Lower leg skin (tissue), 4 donors: ENCODE data around the gene EBF3. TPM values are rescaled to one million over a fixed set of nuclear protein-coding genes. Genes with fewer than 3 reads are reported as not detected.

Experiments used
- DNase-seq, 2 donors: peaks; one replicate each; pipeline ENCODE4 v3.0.0-alpha.2; 2019; ENCODE audit warnings: low spot score in 2 of 2
- H3K4me3 ChIP-seq: fragments of 200-600 bp; sonication (generic); 2 replicates; pipeline ENCODE4 v1.5.1; 2017; ENCODE audit warnings: mild to moderate bottlenecking, low read depth; ENCODE audit not compliant: poor library complexity, severe bottlenecking
- POLR2A ChIP-seq, 2 donors: fragments of 450-650 bp; IDR thresholded peaks; one replicate each; pipeline ENCODE4 v1.6.1; 2016 to 2017; ENCODE audit warnings: antibody characterized with exemption in 2 of 2, mild to moderate bottlenecking in 1 of 2, moderate library complexity in 1 of 2
- WGBS, 2 donors: methylation state at CpG; one replicate each; pipeline ENCODE4 v1.1.5; 2018; 5-methylcytosine and 5-hydroxymethylcytosine counted together
- intact Hi-C: fragments of 100-400 bp; cut with DNase I; formaldehyde crosslinking; loops from one replicate; pipeline ENCODE4 v1.15.0; 2023; ENCODE audit warnings: low total_unique reads
- total RNA-seq, 4 donors: library from RNA; depleted of rRNA; stranded (reverse); fragments of >200 nt; gene quantifications; one replicate each; pipeline ENCODE4 v1.1.0, GENCODE V29; 2016
- TF ChIP-seq, protein P1 (sequence below), 3 donors: fragments of 450-650 bp; IDR thresholded peaks; one replicate each; pipeline ENCODE4 v1.5.1; 2016; ENCODE audit warnings: antibody characterized with exemption in 3 of 3, mild to moderate bottlenecking in 3 of 3, moderate library complexity in 2 of 3

The EBF3 gene
- total RNA-seq, 4 donors from 2014 or later: 0.80 to 8.5 (median 2.4) TPM

- 86 to 89% methylated on average over 3 of the region's 3 CpGs for WGBS, 2 donors
- intact Hi-C loops: no loop called here
- DNase-seq: no peak
- TF ChIP-seq, protein P1, sequence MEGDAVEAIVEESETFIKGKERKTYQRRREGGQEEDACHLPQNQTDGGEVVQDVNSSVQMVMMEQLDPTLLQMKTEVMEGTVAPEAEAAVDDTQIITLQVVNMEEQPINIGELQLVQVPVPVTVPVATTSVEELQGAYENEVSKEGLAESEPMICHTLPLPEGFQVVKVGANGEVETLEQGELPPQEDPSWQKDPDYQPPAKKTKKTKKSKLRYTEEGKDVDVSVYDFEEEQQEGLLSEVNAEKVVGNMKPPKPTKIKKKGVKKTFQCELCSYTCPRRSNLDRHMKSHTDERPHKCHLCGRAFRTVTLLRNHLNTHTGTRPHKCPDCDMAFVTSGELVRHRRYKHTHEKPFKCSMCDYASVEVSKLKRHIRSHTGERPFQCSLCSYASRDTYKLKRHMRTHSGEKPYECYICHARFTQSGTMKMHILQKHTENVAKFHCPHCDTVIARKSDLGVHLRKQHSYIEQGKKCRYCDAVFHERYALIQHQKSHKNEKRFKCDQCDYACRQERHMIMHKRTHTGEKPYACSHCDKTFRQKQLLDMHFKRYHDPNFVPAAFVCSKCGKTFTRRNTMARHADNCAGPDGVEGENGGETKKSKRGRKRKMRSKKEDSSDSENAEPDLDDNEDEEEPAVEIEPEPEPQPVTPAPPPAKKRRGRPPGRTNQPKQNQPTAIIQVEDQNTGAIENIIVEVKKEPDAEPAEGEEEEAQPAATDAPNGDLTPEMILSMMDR (IDR thresholded peaks at IDR 0.05): no peak
- TF ChIP-seq POLR2A (IDR thresholded peaks at IDR 0.05): no peak
- H3K4me3 ChIP-seq: no peak overlapping the region
Observed at GRCh38 chr10:129894698-129895097, 69.4 kb downstream of the EBF3 start.

GRCh38 chr10:129893104-129894089 lies 70.7 kb downstream of the EBF3 start:
- no peak overlapping the region for H3K4me3 ChIP-seq
- no peak for TF ChIP-seq POLR2A (IDR thresholded peaks at IDR 0.05)
- TF ChIP-seq, protein P1 (IDR thresholded peaks at IDR 0.05): no peak
- no peak for DNase-seq
- intact Hi-C loops: no loop called here
- whole genome bisulfite sequencing, 2 donors: 73 to 74% methylated on average over 20 of the region's 20 CpGs

DNA sequence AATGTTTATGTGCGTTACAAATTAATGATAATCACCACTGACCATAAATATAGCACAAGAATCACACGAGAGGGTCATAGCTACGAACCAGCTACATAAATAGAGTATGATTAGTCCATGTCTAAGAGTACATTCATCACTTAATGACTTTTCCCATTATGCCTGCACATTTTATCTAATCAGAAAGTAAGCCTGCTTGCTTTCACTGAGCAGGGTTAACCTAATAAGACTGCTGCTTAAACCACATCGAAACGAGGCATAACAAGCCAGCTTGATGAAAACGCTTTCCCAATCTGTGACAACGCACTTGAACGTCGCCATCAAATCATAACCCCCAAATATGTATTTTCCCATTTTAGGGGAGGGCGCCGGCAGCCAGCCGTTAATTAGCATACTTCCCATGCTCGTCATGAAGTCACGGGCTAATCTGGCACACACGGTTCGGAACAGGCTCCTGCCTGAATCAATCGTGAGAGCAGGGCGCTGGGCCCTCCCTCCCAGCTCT lies 71.5 kb downstream of the EBF3 start:
- TF ChIP-seq, protein P1 (IDR thresholded peaks at IDR 0.05): no peak
- no peak for TF ChIP-seq POLR2A (IDR thresholded peaks at IDR 0.05)
- no peak overlapping the region for H3K4me3 ChIP-seq
- intact Hi-C loops: no loop called here
- WGBS, 2 donors: 72 to 84% methylated on average over 18 of the region's 18 CpGs
- DNase-seq: no peak

DNA sequence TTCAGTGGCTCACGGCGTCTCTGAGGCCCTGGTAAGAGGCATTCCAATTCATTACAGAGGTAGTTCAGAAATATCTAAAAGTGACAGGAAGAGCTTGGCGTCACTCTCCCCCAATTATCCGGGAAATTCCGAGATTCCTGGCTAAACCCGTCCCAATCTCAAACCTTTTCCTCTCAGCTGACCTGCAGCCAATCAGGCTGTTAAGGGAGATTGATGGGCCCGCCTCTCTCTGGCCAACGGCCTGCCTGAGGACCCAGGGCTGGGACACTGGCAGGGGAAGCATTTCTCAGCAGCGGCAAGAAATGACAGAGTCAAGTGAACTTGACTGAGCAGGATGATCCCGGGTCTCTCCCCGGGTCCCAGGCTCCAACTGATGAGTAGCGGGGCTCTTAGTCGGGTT lies 72.3 kb downstream of the EBF3 start:
- no peak overlapping the region for H3K4me3 ChIP-seq
- 76 to 84% methylated on average over 13 of the region's 13 CpGs for WGBS, 2 donors
- TF ChIP-seq, protein P1 (IDR thresholded peaks at IDR 0.05): no peak
- intact Hi-C loops: no loop called here
- no peak for DNase-seq

DNA sequence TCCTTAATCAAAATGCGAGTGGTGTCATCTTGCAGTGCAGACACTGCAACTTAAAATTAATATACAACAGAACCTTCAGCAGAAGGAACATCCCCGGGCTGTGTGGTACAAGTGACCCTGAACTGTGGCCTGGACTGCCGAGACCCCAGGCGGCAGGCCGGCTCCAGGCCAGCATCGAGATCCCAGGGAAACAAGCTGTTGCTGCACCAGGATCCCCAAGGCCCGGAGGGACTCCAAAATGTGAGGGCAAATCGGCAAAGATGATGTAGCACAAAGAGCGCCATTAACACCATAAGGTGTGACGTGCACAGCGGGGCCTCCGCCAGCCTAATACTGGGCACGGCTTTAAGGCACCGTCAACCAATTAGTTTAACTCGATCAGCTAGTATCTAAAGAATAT lies 73.9 kb downstream of the EBF3 start:
- TF ChIP-seq POLR2A (IDR thresholded peaks at IDR 0.05): no peak
- TF ChIP-seq, protein P1 (IDR thresholded peaks at IDR 0.05): no peak
- intact Hi-C loops: no loop called here
- WGBS, 2 donors: 93 to 94% methylated on average over 15 of the region's 15 CpGs
- no peak for DNase-seq
- H3K4me3 ChIP-seq: no peak overlapping the region
